ENCODE results near the gene DCAF10. TPM values are rescaled to one million over a fixed set of nuclear protein-coding genes. Genes with fewer than 3 reads are reported as not detected.

The DCAF10 gene
- total and polyA plus RNA-seq, 10 of the 15 experiments (the other 5 are each of a cell fraction or from before 2014, with no cell fraction given) = 3.9 to 21.7 (median 9.8) TPM

- TF ChIP-seq RAD51 (IDR thresholded peaks at IDR 0.05) (peak; percentile 68; the same call in 1 of the 2 replicates), ZNF622 (IDR thresholded peaks at IDR 0.05) (no peak), ZBTB11 (CRISPR knock-in tag; IDR thresholded peaks at IDR 0.05) (no peak), RELA (IDR thresholded peaks at IDR 0.05; ENCODE audit: borderline replicate concordance, partially characterized antibody) (peak; percentile 81), SRF (IDR thresholded peaks at IDR 0.05; ENCODE audit: low read depth in 2 of 2, low read length in 2 of 2) (no peak), TBL1XR1 (IDR thresholded peaks at IDR 0.05; ENCODE audit: low read depth, low read length) (peak; percentile 73; the same call in 1 of the 2 replicates), EP300 (IDR thresholded peaks at IDR 0.05; ENCODE audit: borderline replicate concordance in 1 of 2, control insufficient read depth in 1 of 2, low read depth in 2 of 2, low read length in 2 of 2) (peak in 1 of 2 experiments; percentile 59; a peak in 1 of 4 replicates), E4F1 (IDR thresholded peaks at IDR 0.05; ENCODE audit: borderline replicate concordance, partially characterized antibody) (peak; percentile 16), WRNIP1 (IDR thresholded peaks at IDR 0.05; ENCODE audit: borderline replicate concordance, low read depth, low read length) (no peak), POLR2AphosphoS2 (IDR thresholded peaks at IDR 0.05; ENCODE audit: low read depth, low read length) (peak; percentile 79; the same call in 1 of the 2 replicates), SP1 (IDR thresholded peaks at IDR 0.05; ENCODE audit: low read depth, low read length) (peak; percentile 61), BCLAF1 (IDR thresholded peaks at IDR 0.05) (no peak), SKIL (IDR thresholded peaks at IDR 0.05; ENCODE audit: low read depth, poor library complexity, severe bottlenecking) (no peak), CREM (IDR thresholded peaks at IDR 0.05; ENCODE audit: low read depth) (peak; percentile 74), EED (IDR thresholded peaks at IDR 0.05; ENCODE audit: low read depth) (peak; percentile 56; the same call in 1 of the 2 replicates)
- TF ChIP-seq, protein P1, sequence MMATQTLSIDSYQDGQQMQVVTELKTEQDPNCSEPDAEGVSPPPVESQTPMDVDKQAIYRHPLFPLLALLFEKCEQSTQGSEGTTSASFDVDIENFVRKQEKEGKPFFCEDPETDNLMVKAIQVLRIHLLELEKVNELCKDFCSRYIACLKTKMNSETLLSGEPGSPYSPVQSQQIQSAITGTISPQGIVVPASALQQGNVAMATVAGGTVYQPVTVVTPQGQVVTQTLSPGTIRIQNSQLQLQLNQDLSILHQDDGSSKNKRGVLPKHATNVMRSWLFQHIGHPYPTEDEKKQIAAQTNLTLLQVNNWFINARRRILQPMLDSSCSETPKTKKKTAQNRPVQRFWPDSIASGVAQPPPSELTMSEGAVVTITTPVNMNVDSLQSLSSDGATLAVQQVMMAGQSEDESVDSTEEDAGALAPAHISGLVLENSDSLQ (IDR thresholded peaks at IDR 0.05) = peak; percentile 54
These were observed 103.2 kb downstream of the DCAF10 start, which contains the start of gene SLC25A51 (continued) for GRCh38 chr9:37903647-37904444.

Data from GM12878 (cell line).